ENCODE results near the gene A3GALT2. TPM values are rescaled to one million over a fixed set of nuclear protein-coding genes. Genes with fewer than 3 reads are reported as not detected.

A3GALT2 gene
- total and polyA plus RNA-seq, 4 donors = not detected

GRCh38 chr1:33348194-33348593, 27.3 kb upstream of the A3GALT2 start:
- Histone ChIP-seq H3K4me3 (ENCODE audit: low read depth in 1 of 3, low read length in 3 of 3) (peak overlapping the region; percentile 86 to 94 (median 92)), H3K9ac (ENCODE audit: low read depth in 1 of 2, low read length in 2 of 2) (peak overlapping the region; percentile 92 to 99), H3K27ac (ENCODE audit: low read depth in 1 of 2, low read length in 2 of 2) (peak overlapping the region; percentile 97 to 99), H3K9me3 (ENCODE audit: control insufficient read depth in 4 of 4, low read length in 3 of 4) (no peaks in the 10 kb centered on the region), H3K27me3 (ENCODE audit: control insufficient read depth in 4 of 4, insufficient read depth in 4 of 4, low read length in 3 of 4) (no peaks in the 10 kb centered on the region), H3K36me3 (ENCODE audit: control insufficient read depth in 4 of 4, insufficient read depth in 3 of 4, low read depth in 1 of 4, low read length in 3 of 4) (no peaks in the 10 kb centered on the region), H3K4me1 (ENCODE audit: control insufficient read depth in 4 of 4, insufficient read depth in 4 of 4, low read length in 3 of 4) (peaks cover 3 to 57% (median 36%) of the 10 kb centered on the region in 4 donors)
- no peak for TF ChIP-seq MAX (IDR thresholded peaks at IDR 0.05)
- no peak for TF ChIP-seq TAF1 (conservative IDR thresholded peaks at IDR 0.05)
- TF ChIP-seq RAD21 (IDR thresholded peaks at IDR 0.05) = no peak
- TF ChIP-seq REST (IDR thresholded peaks at IDR 0.05) = no peak
- TF ChIP-seq JUND (IDR thresholded peaks at IDR 0.05) = no peak
- TF ChIP-seq RXRA (IDR thresholded peaks at IDR 0.05) = no peak
- TF ChIP-seq HNF4A (conservative IDR thresholded peaks at IDR 0.05) = no peak
- TF ChIP-seq HNF4G (IDR thresholded peaks at IDR 0.05) = no peak
- TF ChIP-seq GABPA (IDR thresholded peaks at IDR 0.05 in 1 of 2, conservative IDR thresholded peaks at IDR 0.05 in 1 of 2) = no peak
- no peak for TF ChIP-seq FOXA2 (IDR thresholded peaks at IDR 0.05)
- TF ChIP-seq NR2F2 (IDR thresholded peaks at IDR 0.05) = no peak
- no peak for TF ChIP-seq SP1 (IDR thresholded peaks at IDR 0.05)
- no peak for TF ChIP-seq FOXA1 (IDR thresholded peaks at IDR 0.05)
- TF ChIP-seq EGR1 (IDR thresholded peaks at IDR 0.05; ENCODE audit: low read depth in 2 of 2) = no peak
- no peak for TF ChIP-seq ATF3 (IDR thresholded peaks at IDR 0.05)
- no peak for DNase-seq (ENCODE audit: low spot score)
- 26% methylated on average over 2 of the region's 2 CpGs for WGBS

GRCh38 chr1:33347650-33347992, 26.7 kb upstream of the A3GALT2 start:
- peak in 1 of 2 donors; percentile 4 for TF ChIP-seq EGR1 (IDR thresholded peaks at IDR 0.05; ENCODE audit: low read depth in 2 of 2)
- TF ChIP-seq TAF1 (conservative IDR thresholded peaks at IDR 0.05) = no peak
- Histone ChIP-seq H3K27me3 (ENCODE audit: control insufficient read depth in 4 of 4, insufficient read depth in 4 of 4, low read length in 3 of 4) (no peaks in the 10 kb centered on the region), H3K36me3 (ENCODE audit: control insufficient read depth in 4 of 4, insufficient read depth in 3 of 4, low read depth in 1 of 4, low read length in 3 of 4) (no peaks in the 10 kb centered on the region), H3K4me3 (ENCODE audit: low read depth in 1 of 3, low read length in 3 of 3) (peak overlapping the region; percentile 86 to 94 (median 92)), H3K9me3 (ENCODE audit: control insufficient read depth in 4 of 4, low read length in 3 of 4) (no peaks in the 10 kb centered on the region), H3K9ac (ENCODE audit: low read depth in 1 of 2, low read length in 2 of 2) (peak overlapping the region; percentile 92 to 99), H3K4me1 (ENCODE audit: control insufficient read depth in 4 of 4, insufficient read depth in 4 of 4, low read length in 3 of 4) (peaks cover 7 to 62% (median 41%) of the 10 kb centered on the region in 4 donors), H3K27ac (ENCODE audit: low read depth in 1 of 2, low read length in 2 of 2) (peak overlapping the region; percentile 97 to 99)
- WGBS = 18% methylated on average over 5 of the region's 5 CpGs
- no peak for DNase-seq (ENCODE audit: low spot score)

GRCh38 chr1:33346927-33347649, 26.2 kb upstream of the A3GALT2 start:
- Histone ChIP-seq H3K27ac (ENCODE audit: low read depth in 1 of 2, low read length in 2 of 2) (peak overlapping the region; percentile 97 to 99), H3K36me3 (ENCODE audit: control insufficient read depth in 4 of 4, insufficient read depth in 3 of 4, low read depth in 1 of 4, low read length in 3 of 4) (no peaks in the 10 kb centered on the region), H3K4me1 (ENCODE audit: control insufficient read depth in 4 of 4, insufficient read depth in 4 of 4, low read length in 3 of 4) (peaks cover 7 to 68% (median 46%) of the 10 kb centered on the region in 4 donors), H3K4me3 (ENCODE audit: low read depth in 1 of 3, low read length in 3 of 3) (peak overlapping the region; percentile 86 to 94 (median 92)), H3K9me3 (ENCODE audit: control insufficient read depth in 4 of 4, low read length in 3 of 4) (no peaks in the 10 kb centered on the region), H3K27me3 (ENCODE audit: control insufficient read depth in 4 of 4, insufficient read depth in 4 of 4, low read length in 3 of 4) (no peaks in the 10 kb centered on the region), H3K9ac (ENCODE audit: low read depth in 1 of 2, low read length in 2 of 2) (peak overlapping the region; percentile 92 to 99)
- no peak for DNase-seq (ENCODE audit: low spot score)
- 13% methylated on average over 2 of the region's 2 CpGs for WGBS
- TF ChIP-seq EGR1 (IDR thresholded peaks at IDR 0.05; ENCODE audit: low read depth in 2 of 2) = peak in 1 of 2 donors; percentile 59
- peak; percentile 71 for TF ChIP-seq TAF1 (conservative IDR thresholded peaks at IDR 0.05)
- no peak for TF ChIP-seq CTCF (IDR thresholded peaks at IDR 0.05; ENCODE audit: low read depth, low read length, missing input control)
- peak; percentile 83 for TF ChIP-seq SP1 (IDR thresholded peaks at IDR 0.05)
- TF ChIP-seq REST (IDR thresholded peaks at IDR 0.05) = peak; percentile 40
- peak; percentile 91 for TF ChIP-seq FOXA2 (IDR thresholded peaks at IDR 0.05)
- peak; percentile 65 to 81 for TF ChIP-seq GABPA (IDR thresholded peaks at IDR 0.05 in 1 of 2, conservative IDR thresholded peaks at IDR 0.05 in 1 of 2)
- peak; percentile 21 to 47 for TF ChIP-seq RAD21 (IDR thresholded peaks at IDR 0.05)
- TF ChIP-seq FOXA1 (IDR thresholded peaks at IDR 0.05) = peak; percentile 75
- peak in 1 of 2 donors; percentile 36 for TF ChIP-seq HNF4A (conservative IDR thresholded peaks at IDR 0.05)
- TF ChIP-seq RXRA (IDR thresholded peaks at IDR 0.05) = peak; percentile 55 to 74
- peak; percentile 69 for TF ChIP-seq YY1 (IDR thresholded peaks at IDR 0.05)
